IPS-15b (cell line): ENCODE measurements around the gene ERGIC3.
"Not testable (repeated sequence)": the region's sequence is repeated elsewhere in the genome, so short reads cannot be mapped to it uniquely, and the experiment has no call there.

Experiments used
- H3K27me3 ChIP-seq: one replicate; pipeline ENCODE4 v1.6.1; 2013; ENCODE audit warnings: low read length; ENCODE audit not compliant: control insufficient read depth, insufficient read depth
- H3K36me3 ChIP-seq: one replicate; pipeline ENCODE4 v1.6.1; 2013; ENCODE audit warnings: low read length; ENCODE audit not compliant: control insufficient read depth, insufficient read depth
- H3K4me1 ChIP-seq: one replicate; pipeline ENCODE4 v1.6.1; 2013; ENCODE audit warnings: mild to moderate bottlenecking, low read length; ENCODE audit not compliant: control insufficient read depth, insufficient read depth
- H3K4me3 ChIP-seq: one replicate; pipeline ENCODE4 v1.5.1; 2013; ENCODE audit warnings: low read depth, low read length
- H3K9ac ChIP-seq: one replicate; pipeline ENCODE4 v1.6.1; 2013; ENCODE audit warnings: low read depth, mild to moderate bottlenecking, low read length
- H3K9me3 ChIP-seq: one replicate; pipeline ENCODE4 v1.6.1; 2013; ENCODE audit warnings: mild to moderate bottlenecking, low read length; ENCODE audit not compliant: control insufficient read depth, insufficient read depth

Gene ERGIC3

DNA sequence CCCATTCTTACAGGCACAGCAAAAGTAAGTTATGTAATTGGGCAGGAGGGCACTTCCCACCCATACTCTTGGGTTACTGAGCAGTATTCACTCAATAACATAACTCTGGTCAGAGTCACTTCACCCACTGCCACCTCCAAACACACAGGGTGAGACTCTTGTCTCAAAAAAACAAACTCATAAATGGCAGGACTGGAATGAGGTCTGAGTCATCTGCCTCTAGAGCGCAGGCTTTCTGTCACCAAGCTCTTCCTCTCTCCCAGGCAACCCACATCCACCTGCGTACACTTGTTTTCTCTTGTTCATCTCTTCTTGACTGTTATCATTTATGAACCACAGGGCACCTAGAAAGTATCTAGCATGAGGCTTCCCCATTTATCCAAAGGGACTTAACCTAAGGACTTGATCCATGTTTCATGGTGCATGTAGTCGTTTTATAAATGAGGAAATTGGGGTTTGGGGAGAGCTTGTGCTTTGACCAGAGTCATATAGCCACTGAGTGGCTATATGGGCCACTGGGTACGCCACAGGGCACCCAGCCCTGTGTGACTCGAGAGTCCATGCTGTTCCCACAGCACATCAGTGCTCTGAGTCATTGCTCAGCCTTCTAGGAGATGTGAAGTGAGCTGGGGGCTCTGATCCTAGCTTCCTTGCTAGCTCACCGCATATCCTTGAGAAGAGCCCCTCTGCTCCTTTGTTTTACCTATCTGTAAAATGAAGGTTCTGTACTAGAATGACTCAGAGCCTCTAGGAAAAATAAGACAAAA, 34.8 kb upstream of the ERGIC3 start:
- Histone ChIP-seq H3K9ac (no peak overlapping the region), H3K4me1 (no peaks in the 10 kb centered on the region), H3K9me3 (no peaks in the 10 kb centered on the region), H3K4me3 (no peak overlapping the region), H3K36me3 (peaks cover 44% of the 10 kb centered on the region), H3K27me3 (no peaks in the 10 kb centered on the region)

DNA sequence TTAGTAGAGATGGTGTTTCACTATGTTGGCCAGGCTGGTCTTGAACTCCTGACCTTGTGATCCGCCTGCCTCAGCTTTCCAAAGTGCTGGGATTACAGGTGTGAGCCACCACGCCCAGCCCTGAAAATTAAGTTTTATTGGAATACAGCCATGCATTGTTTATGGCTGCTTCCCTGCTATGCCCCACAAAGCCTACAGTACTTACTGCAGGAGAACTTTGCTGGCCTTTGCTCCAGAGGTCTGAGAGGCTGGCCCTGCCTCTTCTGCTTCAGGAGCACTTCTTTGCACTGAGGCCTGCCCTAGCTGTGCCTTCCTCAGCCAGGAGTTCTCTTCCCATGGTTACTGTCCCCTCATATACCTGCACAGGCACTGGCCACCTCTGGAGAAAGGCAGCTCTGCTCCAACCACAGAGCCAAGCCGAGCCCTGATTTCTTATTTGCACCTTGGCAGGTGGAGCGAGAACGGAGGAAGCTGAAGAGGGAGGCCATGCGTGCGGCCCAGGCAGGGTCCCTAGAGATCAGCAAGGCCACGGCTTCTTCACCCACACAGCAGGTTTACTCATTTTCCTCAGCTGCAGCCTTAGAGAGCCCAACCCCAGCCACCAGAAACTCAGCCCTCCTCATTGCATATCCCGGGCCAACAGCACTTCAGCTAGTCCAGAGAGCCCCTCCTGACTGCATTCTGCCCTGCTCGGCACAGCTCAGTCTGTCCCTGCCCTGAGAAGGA, 33.2 kb upstream of the ERGIC3 start:
- no peak overlapping the region for H3K9ac ChIP-seq
- H3K36me3 ChIP-seq, result peaks cover 28% of the 10 kb centered on the region
- no peaks in the 10 kb centered on the region for H3K4me1 ChIP-seq
- no peak overlapping the region for H3K4me3 ChIP-seq
- no peaks in the 10 kb centered on the region for H3K9me3 ChIP-seq
- H3K27me3 ChIP-seq, result no peaks in the 10 kb centered on the region

DNA sequence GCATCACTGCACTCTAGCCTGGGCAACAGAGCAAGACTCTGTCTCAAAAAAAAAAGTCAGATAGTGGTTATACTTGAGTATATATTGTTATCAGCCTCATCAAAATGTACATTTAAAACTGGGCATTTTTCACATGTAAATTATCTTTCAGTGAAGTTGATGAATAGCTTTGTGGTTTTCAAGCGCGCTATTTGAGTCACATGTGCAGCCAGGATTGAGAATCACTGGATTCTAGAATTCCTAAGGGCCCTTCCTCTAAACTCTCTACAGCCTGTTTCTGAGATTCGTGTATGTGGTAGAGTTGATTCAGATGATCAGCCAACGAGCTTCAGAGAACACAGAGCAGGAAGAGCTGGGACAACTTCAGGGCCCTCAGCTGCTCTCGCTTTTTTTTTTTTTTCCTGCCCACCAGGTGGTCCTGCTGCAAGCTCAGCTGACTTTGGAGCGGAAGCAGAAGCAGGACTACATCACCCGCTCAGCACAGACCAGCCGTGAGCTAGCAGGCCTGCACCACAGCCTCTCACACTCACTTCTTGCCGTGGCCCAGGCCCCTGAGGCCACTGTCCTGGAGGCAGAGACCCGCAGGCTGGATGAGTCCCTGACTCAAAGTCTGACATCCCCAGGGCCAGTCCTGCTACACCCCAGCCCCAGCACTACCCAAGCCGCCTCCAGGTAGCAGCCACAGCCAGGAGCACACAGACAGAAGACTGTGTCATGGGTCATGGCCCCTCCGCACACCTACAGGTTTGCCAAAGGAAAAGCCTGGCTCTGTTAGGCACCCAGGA, 30.7 kb upstream of the ERGIC3 start:
- H3K4me1 ChIP-seq, result no peaks in the 10 kb centered on the region
- peaks cover 15% of the 10 kb centered on the region for H3K36me3 ChIP-seq
- H3K4me3 ChIP-seq, result no peak overlapping the region
- H3K27me3 ChIP-seq, result no peaks in the 10 kb centered on the region
- H3K9me3 ChIP-seq, result no peaks in the 10 kb centered on the region
- H3K9ac ChIP-seq, result no peak overlapping the region

DNA sequence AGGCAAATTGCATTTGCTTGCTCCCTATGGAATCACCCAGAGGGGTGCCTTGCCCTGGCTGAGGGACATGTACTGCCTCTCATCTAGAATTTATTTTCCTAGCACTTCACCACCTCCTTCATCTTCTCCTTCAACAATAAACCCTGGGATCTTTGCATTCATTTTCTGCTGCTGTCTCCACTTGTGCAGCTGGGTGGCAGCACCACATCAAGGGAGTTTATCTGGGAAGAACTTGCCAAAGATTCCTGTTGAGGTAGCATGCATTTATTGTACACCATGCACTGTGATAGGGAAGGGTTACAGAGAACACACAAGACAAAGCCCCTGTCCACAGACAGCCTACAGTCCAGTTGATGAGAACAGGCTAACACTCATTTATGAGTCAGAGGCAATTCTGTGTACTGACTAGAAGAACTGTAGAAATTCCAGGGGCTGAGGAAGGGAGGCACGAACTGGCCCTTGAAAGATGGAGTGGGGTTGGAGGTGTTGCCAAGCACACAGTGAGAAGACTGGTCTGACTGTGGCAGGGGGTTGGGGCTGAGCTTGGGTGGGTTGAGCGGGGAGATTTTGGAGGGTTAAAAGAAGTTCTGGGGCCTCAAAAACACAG, 30.0 kb upstream of the ERGIC3 start:
- no peaks in the 10 kb centered on the region for H3K4me1 ChIP-seq
- H3K27me3 ChIP-seq, result no peaks in the 10 kb centered on the region
- no peak overlapping the region for H3K4me3 ChIP-seq
- no peaks in the 10 kb centered on the region for H3K9me3 ChIP-seq
- H3K9ac ChIP-seq, result no peak overlapping the region
- peaks cover 15% of the 10 kb centered on the region for H3K36me3 ChIP-seq

DNA sequence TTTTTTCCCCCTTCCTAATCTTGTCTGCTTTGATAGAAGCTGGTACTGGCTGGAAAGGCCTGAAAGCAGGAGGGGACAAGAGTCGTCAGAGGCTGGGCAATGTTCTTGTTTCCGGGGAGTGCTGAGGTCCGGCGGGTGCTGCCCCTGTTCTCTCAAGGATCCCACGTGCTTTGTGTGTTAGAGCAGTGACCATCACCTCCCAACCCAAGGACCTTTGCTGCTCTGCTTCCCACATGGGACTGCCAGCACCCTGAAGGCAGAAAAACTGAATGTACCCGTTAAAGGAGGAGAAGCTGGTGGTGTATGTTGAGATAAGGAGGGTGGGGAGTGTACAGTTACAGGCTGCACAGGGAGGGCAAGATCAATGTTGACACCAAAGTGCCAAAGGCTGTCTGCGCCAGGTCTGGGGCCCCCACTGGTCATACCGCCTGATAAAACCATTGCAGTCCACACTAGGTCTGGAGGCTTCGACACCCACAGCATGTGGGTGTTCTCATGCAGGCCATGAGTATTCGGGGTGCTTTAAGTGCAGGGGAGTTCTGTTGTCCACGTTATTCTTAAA, 27.4 kb upstream of the ERGIC3 start:
- H3K36me3 ChIP-seq, result peaks cover 10% of the 10 kb centered on the region
- no peak overlapping the region for H3K4me3 ChIP-seq

DNA sequence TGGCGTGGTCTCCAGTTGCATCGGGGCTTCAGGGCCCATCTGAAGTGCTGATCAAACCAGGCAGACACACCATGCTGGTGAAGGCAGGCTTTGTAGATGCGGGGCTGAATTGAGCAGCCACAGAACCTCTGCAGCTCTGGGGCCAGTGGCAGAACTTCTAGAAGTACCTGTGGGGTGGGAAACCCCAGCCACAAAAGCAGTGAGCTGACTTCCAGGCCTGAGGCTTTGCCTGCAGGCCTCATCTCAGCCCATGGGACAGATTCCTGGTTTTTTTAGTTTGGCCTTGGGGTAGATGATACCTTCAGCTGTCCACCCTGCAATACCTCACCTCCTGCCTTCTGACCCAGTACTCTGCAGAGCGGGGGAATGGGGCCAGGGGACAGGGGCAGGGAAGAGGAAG, 26.5 kb upstream of the ERGIC3 start:
- Histone ChIP-seq H3K27me3 (no peaks in the 10 kb centered on the region), H3K4me3 (no peak overlapping the region), H3K9me3 (no peaks in the 10 kb centered on the region), H3K36me3 (peaks cover 2% of the 10 kb centered on the region), H3K4me1 (no peaks in the 10 kb centered on the region), H3K9ac (no peak overlapping the region)

More for the DNA sequence above, 27.4 kb upstream of the ERGIC3 start:
- Histone ChIP-seq H3K27me3 (no peaks in the 10 kb centered on the region), H3K4me1 (no peaks in the 10 kb centered on the region), H3K9me3 (no peaks in the 10 kb centered on the region), H3K9ac (no peak overlapping the region)

DNA sequence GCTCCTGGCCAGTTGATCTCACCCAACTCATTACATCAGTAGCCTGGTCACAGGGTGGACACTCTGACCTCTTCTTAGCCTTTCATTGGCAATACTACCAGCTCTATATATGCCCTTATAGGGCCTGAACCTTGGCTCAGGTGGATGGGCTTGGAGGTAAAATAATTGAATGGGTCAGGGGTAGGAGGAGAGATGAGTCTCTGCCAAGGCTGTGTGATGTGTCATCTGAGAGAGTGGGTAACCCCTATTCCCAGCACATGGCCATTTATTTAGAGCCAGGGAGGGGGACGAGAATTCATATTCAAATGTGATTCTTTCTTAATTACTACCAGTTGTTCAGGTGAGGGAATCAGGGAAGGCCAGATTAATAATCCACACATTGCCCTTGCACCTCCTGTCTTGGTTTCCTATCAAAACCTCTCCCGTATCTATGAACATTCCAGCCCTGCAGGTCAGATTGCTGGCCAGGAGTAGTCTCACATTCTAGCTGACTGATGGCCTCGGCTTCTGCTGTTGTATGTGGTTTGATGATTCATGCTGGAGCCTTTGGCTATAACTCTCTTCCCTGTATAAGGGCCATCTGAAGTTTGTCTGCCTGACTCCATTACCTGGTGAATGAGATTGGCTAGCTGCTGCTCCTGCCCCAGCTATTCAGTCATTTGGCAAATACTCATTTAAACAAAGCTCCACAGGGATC, 25.8 kb upstream of the ERGIC3 start:
- no peak overlapping the region for H3K4me3 ChIP-seq
- no peak overlapping the region for H3K9ac ChIP-seq
- H3K9me3 ChIP-seq, result no peaks in the 10 kb centered on the region
- no peaks in the 10 kb centered on the region for H3K4me1 ChIP-seq
- H3K27me3 ChIP-seq, result no peaks in the 10 kb centered on the region
- H3K36me3 ChIP-seq, result no peaks in the 10 kb centered on the region

DNA sequence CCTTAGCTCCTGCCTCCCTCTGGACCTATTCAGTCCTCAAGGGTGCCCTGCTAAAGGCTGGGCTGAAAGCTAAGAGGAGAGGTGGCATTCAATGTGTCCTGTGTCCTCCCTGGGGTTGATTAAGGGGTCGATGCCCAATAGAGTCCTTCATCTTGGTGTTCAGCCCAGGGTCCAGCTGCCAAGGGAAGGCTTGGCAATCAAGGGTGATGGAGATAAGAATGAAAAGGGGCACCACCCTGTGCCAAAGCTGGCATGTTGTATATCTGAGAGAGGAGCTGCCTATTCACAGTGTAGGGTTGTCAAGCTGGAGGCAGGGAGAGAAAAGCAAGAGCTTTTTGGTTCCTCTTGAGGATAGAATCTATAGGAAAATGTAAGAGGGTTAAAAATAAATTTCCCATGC, 24.8 kb upstream of the ERGIC3 start:
- Histone ChIP-seq H3K4me1 (no peaks in the 10 kb centered on the region), H3K27me3 (no peaks in the 10 kb centered on the region), H3K9me3 (no peaks in the 10 kb centered on the region), H3K36me3 (no peaks in the 10 kb centered on the region), H3K4me3 (no peak overlapping the region), H3K9ac (no peak overlapping the region)

DNA sequence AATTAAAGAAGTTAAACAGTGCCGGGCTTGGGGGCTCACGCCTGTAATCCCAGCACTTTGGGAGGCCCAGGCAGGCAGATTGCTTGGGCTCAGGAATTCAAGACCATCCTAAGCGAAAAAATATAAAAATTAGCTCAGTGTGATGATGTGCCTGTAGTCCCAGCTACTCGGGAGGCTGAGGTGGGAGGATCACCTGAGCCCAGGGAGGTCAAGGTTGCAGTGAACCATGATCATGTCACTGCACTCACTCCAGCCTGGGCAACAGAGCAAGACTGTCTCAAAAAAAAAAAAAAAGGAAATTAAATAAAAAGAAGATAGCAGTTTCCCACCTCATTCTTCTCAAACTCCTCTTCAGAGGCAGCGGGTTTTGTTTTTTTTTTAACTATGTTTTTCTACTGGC, 24.1 kb upstream of the ERGIC3 start:
- not testable (repeated sequence) for H3K9ac ChIP-seq, H3K4me1 ChIP-seq, H3K4me3 ChIP-seq, H3K27me3 ChIP-seq, H3K36me3 ChIP-seq, H3K9me3 ChIP-seq

DNA sequence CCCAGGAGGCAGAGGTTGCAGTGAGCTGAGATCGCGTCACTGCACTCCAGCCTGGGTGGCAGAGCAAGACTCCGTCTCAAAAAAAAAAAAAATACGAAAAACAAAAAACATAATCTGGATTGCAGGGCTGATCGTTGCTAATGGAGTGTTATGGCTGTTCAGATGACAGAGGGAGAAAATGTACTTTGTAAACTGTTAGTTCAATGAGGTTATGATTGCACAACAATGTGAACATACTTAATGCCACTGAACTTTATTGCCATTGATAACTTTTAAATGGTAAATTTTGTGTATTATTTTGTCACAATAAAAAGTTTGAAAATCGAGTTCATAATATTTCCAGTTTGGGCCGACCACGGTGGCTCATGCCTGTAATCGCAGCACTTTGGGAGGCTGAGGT, 22.9 kb upstream of the ERGIC3 start:
- Histone ChIP-seq H3K27me3 (no peaks in the 10 kb centered on the region), H3K9me3 (no peaks in the 10 kb centered on the region), H3K9ac (no peak overlapping the region), H3K36me3 (no peaks in the 10 kb centered on the region), H3K4me1 (no peaks in the 10 kb centered on the region), H3K4me3 (no peak overlapping the region)
